Activated CD4-positive, alpha-beta T cell treated with anti-CD3 and anti-CD28 coated beads, Interleukin-2, amount 50 U/mL, for 48 hours (primary cell): Measurements from ENCODE around the gene PRR33.
"Not testable (repeated sequence)": the region's sequence is repeated elsewhere in the genome, so short reads cannot be mapped to it uniquely, and the experiment has no call there.

ENCODE experiments used
- DNase-seq, 2 experiments: peaks; one replicate each; pipeline ENCODE4 v3.0.0-alpha.2; 2020

The PRR33 gene

DNA sequence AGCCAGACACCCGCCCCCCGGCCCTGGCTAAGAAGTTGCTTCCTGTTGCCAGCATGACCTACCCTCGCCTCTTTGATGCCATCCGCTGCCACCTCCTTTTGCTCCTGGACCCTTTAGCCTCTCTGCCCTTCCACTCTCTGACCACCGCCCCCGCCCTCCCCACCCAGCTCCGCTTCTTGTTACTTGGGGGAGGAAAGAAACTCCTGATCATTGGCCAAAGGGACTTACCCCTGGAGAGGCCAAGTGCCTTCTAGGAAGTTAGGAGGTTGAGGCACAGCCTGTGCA lies at the start of gene PRR33:
Gene PRR33 (minus strand): TSS at position 65 of the 285 bp plus-strand sequence. CDS start 1,311 bp downstream, outside the sequence.
- no peak for DNase-seq

DNA sequence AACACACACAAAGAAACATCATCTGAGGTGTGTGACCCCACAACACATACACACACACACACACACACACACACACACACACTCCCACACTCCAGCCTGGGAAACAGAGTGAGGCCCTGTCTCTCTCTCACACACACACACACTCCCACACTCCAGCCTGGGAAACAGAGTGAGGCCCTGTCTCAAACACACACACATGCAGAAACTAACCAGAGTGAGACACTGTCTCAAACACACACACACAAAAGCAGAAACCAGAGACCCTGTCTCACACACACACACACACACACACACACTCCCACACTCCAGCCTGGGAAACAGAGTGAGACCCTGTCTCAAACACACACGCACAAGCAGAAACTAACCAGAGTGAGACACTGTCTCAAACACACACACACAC lies 48.1 kb upstream of the PRR33 start:
- not testable (repeated sequence) for DNase-seq

DNA sequence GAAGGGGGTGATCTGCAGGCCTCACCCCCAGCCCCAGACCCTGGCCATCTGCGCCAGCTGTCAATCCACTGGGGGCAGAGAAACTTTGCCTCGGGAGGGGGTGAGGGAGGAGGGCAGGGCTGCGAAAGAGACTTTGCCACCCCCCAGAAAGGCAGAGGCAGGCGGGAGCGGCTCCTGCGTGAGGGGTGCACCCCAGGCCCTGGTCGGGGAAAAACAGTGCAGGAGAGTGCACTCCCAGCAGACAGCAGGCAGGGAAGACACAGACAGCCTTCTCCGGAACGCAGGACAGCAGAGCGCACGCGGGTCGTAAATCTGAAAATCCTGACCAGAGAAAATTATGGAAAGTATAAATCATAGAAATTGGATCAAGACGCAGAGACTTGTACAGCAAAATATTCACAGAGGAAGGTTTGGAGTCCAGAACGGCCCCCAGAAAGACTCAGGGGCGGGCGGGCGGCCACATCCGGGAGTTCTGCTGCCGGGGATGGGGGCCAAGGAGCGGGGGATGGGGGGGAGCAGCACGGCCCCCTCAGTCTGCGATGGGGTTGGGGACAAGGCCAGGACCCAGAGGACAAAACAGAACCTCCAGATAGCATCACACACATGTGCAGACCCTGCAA lies 47.4 kb upstream of the PRR33 start:
- no peak for DNase-seq

DNA sequence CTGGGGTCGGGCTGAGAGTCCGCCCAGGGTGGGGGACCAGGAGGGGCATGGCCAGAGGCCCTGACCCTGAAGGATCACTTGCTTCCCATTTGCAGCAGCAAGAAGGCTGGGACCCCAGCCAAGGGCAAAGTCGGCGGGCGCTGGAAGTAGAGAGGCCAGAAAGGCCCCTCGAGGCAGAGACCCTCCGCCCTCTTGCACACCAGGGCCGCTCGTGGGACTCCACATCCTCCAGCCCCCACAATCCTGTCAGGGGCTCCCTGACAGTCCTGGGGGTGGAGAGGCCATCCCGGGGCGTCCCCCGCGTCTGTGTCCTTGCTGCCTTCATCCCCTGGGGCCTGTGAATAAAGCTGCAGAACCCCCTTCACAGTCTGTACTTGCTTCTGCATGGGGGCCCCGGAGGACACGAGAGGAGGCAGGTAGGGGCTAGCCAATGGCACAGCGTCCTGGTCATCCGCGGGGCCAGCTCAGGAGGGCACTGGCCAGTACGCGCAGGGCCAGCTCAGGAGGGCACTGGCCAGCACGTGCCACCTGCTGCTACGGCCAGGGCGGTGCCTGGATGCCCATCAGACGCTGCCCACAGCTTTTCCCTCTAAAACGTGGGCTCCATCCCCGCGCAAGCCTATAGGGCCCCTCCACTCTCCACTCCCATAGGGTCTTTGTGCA lies 46.8 kb upstream of the PRR33 start:
- no peak for DNase-seq

DNA sequence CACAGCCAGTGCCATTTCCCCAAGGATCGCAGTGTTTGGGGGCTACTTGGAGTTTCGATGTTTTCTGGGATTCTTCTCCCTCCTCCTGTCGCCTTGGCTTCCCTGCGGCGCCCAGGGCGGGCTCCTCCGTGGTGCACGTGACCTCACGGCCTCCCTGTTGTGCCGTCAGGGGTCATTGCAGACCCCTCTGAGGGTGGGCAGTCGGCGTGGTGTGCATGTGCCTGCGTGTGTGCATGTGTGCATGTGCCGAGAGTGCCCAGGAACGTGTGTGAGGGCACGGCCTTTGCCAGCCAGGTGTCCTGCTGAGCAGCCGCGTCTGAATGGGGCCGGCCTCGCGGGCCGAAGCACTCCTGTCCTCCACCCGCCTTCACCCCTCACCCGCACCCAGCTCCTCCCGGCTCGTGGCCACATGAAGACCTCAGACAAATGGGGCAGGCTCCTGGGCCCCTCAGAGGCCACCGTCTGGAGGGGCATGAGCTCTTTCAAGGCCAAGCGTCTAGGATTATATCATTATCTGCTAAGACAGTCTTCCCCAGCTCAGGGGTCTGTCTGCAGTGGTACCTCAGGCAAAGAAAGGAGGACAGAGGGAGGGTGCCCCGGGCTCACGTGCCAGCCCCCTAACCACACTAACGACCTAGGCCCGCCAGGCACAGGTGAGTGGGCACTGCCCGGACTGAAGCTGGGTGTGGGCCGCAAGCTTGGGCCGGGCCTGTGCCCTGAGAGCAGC lies 46.1 kb upstream of the PRR33 start:
- no peak for DNase-seq

DNA sequence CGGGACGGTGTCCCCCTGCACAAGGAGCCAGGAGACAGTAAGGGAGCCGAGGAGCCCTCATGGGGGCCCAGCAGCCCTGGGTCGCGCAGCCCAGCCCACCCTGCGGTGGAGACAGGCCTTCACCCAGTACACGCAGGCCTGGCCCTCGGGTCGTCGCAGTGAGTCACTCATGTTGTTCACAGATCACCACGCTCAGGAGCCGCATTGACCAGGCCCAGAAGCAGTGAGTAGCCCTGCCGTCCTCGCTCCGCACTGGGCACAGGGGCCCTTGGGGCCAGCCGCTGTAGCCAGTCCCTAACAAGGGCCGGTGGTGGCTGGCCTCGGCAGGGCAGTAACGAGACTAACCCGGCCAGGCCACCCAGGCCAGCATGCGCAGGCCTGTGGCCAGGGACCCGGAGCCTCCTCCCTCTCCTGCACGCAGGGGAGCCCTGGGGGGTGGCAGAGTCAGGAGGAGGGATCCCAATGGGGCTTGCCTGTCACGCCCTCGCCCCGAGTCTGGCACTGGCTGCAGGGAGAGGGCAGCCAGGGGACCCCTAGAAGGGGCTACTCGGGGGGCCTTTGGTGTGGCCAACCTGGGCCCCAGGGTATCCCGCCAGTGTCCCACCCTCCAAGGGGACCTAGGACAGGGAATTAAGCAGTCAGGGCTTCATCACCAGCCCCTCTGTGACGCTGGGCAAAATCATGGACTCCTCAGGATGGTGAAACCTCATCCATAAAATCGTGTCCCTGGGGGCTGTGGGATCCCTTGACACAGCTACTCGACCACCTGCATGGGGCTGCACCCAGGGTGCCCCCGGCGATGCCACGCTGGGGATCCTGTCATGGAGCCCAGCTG lies 45.3 kb upstream of the PRR33 start:
- no peak for DNase-seq

DNA sequence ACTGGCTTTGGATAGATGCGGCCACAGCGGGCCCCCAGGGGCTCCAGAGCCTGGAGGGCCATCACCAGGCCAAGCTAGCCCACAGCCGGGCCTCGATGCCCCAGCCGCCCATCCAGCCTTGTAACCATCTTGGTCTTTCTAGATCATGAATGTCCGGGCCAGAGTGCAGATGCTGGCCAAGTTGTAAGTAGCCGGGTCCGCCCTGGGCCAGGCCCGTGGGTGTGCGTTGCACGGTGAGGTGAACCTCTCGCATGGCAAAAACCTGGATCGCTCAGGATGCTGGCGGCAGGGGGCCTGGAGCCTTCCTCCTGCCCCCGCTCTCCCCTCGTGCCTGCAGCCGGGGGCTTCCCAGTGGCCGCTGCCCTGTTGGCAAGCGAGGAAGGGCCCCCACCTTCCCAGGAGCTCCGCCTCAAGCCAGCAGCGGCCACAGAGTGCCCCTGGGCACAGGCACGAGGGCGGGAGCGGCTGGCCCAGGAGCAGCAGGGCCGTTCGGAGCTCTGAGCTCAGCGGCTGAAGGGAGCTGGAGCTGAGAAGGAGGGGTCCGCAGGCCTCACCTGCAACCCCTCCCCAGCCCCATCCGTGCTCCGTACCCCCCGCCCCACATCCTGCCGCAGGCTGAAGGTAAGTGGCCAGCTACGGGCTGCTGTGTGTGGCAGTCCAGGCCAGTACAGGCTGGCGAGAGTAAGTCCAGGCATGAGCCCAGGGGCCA lies 44.5 kb upstream of the PRR33 start:
- no peak for DNase-seq

DNA sequence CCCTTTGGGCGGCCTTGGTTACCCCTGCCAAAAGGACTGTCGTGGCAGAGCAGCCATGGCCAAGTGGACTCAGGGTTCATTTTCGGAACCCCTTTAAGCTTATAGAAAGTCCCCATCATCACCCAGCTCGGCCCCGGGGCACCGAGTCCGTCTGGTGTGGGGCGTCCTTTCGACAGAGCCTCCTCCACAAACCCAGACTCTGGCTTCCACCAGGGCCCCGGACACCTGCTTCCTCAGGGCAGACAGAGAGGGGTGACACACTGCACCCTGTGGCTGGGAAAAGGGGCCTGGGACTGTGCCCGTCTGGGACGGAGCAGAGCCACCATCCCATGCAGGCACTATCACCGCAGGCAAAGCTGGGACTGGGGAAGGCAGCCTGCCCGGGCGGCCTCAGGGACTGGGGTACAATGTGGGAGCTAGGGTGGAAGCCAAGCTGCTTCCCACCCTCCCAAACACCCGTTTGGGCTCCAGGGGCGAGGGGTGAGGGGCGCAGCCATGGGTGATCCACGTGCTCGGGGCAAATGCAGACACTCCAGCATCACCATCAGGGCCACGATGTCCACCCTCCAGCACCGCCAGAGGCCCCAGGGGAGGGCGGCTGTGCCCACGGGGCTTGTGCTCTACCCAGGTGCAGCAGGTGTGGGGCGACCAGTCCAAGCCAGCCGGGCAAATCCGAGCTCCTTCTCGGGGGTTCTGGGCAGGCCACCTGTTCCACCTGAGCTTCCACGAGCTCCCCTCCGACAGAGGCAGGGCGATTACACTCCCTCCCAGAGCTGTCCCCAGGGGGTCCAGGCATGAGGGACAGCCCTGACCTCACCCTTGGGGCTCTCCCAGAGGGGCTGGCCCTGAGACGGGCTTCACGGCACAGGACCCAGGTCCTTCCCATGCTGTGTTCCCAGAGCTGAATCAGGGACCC lies 43.7 kb upstream of the PRR33 start:
- no peak for DNase-seq

DNA sequence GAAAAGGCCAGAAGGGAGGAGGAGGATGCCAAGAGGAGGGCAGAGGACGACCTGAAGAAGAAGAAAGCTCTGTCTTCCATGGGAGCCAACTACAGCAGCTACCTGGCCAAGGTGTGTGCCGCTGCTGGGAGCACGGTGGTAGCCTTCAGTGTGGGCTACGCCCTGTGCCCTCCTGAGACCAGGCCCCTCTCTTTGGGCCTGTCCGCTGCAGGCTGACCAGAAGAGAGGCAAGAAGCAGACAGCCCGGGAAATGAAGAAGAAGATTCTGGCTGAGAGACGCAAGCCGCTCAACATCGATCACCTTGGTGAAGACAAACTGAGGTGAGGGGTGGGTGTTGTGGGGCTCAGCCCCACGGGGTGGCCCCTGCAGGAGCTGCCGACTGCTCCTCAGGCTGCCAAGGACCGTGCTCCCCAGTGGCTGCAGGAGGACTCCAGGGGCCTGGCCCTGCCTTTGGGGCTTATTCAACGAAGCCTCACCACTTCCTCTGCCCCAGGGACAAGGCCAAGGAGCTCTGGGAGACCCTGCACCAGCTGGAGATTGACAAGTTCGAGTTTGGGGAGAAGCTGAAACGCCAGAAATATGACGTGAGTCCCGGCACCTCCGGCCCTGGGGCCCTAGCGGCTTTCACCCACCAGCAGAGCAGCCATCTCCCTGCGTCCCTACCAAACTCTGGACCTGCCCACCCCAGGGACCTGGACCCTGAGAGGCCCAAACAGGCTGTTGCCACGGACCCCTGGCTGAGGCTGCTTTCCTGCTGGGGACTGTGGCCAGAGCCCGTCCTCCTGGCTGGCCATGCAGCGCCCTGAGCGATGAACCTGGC lies 42.9 kb upstream of the PRR33 start:
- DNase-seq, result no peak

DNA sequence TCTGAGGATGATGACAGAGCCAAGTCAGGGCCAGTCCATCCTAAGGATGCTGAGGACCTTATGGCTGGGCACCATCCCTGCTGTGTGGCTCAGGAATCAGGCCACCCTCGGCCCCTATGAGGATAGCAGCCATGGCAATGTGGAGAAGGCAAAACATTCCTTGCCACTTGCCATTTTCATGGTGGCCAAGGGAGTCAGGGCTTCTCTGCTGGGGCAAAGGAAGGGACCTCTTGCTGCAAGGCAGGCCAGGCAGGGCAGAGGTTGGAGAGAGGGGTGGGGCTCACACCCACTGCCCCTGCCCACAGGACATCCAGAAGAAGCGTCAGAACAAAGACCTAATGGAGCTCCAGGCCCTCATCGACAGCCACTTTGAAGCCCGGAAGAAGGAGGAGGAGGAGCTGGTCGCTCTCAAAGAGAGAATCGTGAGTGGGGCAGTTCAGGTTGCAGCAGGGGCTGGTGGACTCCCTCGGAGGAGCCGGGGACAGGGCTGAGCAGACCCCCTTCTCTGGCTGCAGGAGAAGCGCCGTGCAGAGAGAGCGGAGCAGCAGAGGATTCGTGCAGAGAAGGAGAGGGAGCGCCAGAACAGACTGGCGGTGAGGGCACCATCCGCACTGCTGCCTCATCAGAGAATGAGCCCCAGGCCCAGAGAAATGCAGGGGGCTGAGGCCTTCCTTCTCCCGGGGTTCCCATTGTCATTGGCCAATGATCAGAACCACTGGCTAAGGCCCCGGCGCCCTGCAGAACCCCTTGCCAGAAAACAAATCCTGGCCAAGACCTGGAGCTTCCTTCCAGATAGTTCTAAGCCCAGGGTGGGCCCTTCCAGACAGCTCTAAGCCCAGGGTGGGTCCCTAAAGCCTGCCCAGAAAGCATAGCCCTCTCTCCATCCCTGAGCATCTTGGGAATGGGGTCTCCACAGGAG lies 42.0 kb upstream of the PRR33 start:
- DNase-seq, result no peak

DNA sequence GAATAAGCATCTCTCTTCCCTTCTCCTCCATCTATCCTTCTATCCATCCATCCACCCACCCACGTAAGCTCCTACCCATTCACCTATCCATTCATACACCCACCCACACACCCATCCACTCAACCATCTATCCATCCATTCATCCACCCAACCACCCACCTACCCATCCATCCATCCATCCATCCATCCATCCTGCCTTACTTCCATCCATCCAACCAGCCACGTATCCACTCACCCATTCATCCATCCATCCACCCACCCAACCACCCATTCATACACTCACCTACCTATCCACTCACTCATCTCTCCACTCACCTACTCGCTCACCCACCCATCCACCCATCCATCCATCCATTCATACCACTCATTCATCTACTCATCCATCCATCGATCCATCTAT lies 41.0 kb upstream of the PRR33 start:
- DNase-seq, result no peak

DNA sequence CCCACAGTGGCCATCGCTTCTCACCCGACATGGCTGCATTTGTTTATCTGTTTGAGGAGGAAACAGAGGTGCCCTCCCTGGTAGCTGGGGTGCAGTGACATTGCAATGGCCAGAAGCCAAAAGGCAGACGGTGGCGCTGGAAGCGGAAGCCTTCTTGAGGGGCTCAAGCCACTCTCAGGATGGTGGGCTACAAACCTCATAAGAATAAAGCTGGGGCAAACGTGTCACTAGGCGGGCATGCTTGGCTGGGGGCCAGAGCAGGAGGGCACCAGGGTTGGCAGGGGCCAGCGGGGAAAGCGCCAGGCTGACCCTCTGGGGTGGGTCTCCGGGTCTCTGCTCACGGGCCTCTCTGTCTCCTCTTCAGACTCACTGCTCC lies 40.4 kb upstream of the PRR33 start:
- no peak for DNase-seq

DNA sequence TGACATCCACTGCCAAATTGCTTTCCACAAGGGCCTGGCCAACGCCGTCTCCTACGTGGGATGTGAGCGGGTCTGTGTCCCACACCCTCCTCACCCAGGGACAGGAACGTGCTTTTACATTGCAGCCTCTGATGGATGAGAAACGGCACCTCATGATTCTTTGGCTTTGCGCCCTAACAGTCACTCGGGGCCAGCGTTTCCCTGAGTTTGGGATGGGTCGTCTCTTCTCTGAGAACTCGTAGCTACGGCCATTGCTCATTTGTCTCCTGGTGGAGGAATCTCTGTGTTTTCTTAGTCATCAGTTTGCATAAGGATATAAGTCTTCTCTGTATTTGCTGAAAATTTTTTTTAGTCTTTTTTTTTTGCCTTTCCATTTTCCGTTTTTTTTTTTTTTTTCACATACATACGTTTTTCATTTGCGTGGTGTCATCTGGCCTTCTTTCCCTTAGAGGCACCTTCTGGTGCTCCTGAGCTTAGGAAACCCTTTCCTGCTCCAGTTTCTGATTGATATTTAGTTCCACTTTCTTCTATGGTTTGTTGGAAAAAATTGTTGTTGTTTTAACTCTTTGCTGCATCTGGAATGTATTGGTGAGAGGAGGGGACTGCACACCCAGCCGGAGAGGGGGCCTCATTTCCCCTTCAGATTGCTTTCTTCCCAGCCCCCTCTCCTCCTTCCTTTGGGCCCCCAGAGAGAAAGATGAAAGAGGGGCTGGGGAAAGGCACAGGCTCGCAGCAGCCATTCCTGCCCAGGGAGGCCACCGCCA lies 39.8 kb upstream of the PRR33 start:
- DNase-seq, result no peak

DNA sequence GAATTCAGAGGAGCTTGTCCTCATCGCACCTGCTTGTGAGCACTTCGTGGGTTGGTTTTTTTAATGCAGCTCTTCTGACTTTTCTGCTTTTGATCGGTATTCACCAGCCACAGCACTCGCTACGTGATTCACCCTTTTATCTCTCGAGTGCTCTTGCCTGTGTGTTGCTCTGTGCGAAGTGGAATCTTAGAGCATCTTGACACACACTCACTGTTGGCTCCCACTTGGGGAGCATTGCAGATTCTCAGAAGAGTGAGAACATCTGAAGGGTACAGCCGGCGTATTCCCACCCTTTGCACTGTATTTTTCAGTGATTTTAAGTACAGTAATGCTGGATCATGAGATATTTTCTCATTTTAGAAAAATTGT lies 38.8 kb upstream of the PRR33 start:
- DNase-seq, result no peak

DNA sequence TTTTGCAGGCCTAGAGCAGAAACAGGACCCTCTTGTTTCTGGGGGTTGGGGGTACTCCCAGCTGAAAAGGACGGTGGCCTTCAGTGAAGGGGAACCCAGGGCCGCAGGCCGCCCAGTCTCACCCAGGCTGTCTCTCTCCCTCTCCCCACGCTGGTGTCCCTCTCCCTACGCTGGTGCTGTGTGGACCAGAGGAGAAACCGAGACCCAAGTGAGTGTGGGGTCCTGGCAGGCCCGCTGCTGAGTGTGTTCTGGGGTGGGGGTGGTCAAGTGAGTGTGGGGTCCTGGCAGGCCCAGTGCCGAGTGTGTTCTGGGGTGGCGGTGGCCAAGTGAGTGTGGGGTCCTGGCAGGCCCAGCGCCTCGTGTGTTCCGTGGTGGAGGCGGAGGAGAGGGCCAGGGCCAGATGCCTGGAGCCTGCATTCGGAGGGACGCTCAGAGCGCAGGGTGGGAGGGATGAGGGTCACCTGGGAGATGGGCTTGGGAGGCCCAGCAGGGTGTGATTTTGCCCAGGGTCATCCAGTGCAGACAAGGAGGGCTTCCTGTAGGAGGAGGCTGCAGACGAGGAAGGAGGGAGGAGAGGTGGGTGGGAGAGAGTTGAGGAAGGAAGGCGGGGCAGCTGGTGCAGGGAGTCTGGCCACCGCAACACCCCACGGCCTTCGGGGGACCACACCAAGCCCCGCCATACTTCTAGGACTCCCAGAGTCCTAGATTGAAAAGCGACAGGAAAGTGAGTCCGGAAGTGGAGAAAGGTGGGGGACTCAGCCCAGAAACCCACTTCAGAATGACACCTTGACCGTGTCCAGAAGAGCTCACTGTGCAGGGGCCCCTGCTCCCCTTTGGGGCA lies 38.1 kb upstream of the PRR33 start:
- no peak for DNase-seq

DNA sequence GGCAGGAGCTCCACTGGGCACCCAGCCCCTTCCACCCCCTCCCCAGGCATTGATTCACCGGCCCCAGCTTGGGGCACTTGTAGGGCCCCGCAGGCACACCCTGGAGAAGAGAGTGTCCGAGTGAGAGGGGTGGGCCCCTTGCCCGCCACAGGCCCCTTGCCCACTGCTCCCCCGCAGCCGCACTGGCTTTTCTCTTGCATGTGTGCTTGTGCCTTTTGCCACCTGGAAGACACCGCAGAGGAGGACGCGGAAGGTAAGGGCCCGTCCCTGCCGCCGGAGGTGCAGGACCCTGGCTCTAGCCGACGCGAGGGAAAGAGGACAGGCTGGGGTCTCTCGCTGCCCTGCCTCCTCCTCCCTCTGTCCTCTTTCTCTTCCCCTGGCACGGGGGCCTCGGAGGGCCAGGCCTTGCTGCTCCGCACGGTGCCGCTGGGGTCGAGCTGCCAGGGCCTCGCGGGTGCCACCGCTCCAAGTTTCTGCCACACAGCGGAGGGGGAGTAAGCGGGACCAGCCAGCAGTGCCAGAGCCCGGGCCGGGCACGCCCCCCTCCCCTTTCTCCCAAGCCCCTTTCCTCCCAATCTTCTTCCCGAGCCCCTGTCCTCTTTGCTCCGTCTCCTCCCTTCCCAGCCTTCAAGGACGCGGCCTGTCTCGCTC lies 37.3 kb upstream of the PRR33 start:
- DNase-seq, result no peak

DNA sequence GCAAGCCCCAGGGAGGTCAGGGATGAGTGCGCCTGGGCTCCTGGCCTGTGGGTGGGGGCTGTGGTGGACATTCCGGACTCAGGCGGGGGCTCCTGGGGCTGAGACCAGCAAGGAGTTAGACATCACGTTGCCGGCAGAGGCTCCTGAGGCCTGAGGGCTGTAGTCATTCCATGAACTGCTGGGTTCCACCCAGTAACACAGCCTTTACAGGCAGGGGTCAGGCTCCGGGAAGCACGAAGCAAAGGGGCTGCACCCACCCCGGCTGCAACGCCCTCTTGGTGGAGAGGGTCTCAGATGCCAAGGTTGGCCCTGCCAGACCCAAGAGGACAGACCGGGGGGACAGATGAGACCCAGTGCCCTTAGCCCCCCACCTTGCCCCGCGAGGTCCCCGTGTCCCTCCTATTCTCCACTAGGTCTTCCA lies 36.8 kb upstream of the PRR33 start:
- DNase-seq, result no peak
